NCI-H2107 treated with DMSO at 0.1 percent for 48 hours (cell line): Measurements from ENCODE around the gene ENPP4.
A peak's percentile ranks its signal among the peaks of the same experiment; 100 is the strongest.
"Not testable (repeated sequence)": the region's sequence is repeated elsewhere in the genome, so short reads cannot be mapped to it uniquely, and the experiment has no call there.

Source experiments
- DNase-seq: peaks from one replicate; lab custom pipeline; 2025; ENCODE audit not compliant: unreplicated experiment; lab: John Stamatoyannopoulos, UW

The ENPP4 gene

DNA sequence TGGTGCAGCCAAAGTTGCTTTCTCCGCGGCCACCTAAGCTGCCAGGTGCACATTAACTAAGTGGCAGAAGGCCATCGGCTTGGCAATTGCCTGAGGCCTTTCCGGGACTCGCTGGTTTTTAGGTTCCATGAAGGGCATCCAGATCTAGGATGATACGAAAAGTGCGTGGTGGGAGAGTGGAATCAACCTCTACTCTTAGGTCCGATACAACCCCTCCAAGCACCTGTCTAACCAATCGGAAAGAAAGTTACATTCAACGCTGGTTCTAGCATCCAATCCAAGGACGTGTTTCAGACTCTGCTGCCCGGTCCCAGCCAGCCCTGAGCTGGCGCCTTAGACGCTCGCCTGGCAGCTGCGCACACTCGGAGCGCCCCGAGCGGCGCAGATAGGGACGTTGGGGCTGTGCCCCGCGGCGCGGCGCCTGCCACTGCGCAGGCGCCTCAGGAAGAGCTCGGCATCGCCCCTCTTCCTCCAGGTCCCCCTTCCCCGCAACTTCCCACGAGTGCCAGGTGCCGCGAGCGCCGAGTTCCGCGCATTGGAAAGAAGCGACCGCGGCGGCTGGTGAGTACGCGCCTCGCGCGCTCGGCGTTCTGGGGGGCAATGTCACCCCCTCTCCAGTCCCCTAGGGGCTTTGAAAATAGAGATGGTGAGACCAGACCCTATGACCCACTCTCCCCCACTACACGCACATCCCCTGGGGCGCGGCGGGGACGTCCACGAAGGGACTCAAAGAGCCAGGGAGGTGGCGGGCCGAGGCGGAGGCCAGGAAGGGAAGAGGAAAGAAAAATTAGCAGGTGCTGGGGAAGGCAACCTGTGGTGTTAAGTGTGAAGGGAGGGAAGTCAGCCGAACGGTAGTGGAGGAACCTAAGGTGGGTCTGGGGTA is at the start of gene ENPP4:
ENPP4 (plus strand) TSS at position 361 of the 883 bp plus-strand sequence. CDS start 9,595 bp downstream, outside the sequence.
- peak; percentile 94 for DNase-seq

DNA sequence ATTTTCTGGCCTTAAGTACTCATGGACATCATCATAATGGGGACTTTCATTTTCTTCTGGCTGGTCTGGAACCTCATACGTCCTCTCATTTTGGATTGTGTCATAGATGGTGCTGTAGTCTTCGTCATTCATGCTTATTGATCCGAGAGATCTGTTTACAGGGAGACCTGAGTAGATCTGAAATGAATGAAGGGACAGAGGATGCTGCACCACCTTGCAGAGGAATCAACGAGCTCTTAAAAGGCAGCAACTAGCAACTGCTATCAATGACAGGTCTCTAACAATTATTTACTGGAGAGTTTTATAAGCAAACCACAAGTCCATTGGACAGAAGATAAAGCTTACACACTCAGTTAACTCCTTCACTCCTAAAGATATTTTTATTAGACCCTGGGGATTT is 49.7 kb upstream of the ENPP4 start:
- DNase-seq = no peak

DNA sequence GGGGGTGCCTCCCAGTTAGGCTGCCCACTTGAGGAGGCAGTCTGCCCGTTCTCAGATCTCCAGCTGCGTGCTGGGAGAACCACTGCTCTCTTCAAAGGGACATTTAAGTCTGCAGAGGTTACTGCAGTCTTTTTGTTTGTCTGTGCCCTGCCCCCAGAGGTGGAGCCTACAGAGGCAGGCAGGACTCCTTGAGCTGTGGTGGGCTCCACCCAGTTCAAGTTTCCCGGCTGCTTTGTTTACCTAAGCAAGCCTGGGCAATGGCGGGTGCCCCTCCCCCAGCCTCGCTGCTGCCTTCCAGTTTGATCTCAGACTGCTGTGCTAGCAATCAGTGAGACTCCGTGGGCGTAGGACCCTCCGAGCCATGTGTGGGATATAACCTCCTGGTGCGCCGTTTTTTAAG is 44.1 kb upstream of the ENPP4 start:
- DNase-seq = not testable (repeated sequence)

GRCh38 chr6:46090115-46091079 is 39.4 kb upstream of the ENPP4 start:
- DNase-seq = no peak

GRCh38 chr6:46091080-46091478 is 38.7 kb upstream of the ENPP4 start:
- DNase-seq = no peak

DNA sequence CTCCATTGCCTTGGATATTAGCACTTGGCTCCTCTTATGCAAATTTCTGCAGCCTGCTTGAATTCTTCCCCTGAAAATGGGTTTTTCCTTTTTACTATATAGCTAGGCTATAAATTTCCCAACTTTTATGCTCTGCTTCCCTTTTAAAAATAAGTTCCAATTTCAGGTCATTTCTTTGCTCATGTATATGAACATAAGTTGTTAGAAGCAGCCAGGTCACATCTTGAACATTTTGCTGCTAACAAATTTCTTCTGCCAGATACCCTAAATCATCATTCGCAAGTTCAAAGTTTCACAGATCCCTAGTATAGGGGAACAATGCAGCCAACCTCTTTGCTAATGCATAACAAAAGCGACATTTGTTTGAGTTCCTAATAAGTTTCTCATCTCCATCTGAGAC is 34.5 kb upstream of the ENPP4 start:
- no peak for DNase-seq

GRCh38 chr6:46097366-46097765 is 32.4 kb upstream of the ENPP4 start:
- DNase-seq = no peak

GRCh38 chr6:46098678-46099077 is 31.1 kb upstream of the ENPP4 start:
- DNase-seq = no peak

GRCh38 chr6:46099952-46100351 is 29.8 kb upstream of the ENPP4 start:
- no peak for DNase-seq

GRCh38 chr6:46102123-46102522 is 27.7 kb upstream of the ENPP4 start:
- DNase-seq = no peak

- DNase-seq = no peak
Measured at GRCh38 chr6:46103441-46104115, 26.2 kb upstream of the ENPP4 start.

DNA sequence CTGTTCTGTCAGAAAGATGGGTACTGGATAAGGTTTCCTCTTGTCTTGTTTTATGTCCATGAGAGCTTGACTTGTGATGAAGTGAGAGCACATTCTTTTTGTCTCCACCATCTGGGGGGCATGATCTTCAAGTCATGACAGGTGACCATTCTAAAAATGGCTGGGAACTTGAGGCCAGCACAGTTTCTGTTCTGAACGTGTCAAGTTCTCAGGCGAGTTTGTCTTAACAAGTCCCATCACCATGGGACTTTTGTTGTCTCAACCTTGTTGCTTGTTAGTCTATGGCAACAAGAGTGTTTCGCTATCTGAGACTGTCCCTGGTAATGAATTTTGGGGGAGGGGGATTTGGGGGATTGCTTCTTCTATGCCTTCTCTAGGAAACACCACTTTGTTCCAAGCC is 25.6 kb upstream of the ENPP4 start:
- no peak for DNase-seq

GRCh38 chr6:46105568-46105967 is 24.2 kb upstream of the ENPP4 start:
- no peak for DNase-seq

- peak; percentile 75 for DNase-seq
Measured at GRCh38 chr6:46113370-46113769, 16.4 kb upstream of the ENPP4 start.

GRCh38 chr6:46115634-46116033 is 14.2 kb upstream of the ENPP4 start:
- DNase-seq = no peak

DNA sequence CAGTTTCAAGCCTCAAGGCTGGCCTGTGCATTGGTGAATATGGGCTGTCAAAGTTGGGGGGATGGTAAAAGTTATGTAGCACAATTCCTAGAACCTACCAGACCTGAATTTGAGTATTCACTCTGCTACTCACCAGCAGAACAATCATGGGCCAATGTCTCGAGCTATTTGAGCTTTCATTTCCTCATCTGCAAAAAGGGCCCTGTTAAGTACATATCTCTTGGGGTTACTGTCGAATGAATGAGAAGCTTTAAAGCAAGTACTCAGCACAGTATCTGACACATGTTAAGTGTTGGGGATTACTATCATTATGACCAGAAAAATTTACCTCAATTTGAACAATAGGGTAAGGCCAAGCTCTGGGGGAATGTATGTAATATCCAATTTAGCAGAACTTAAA is 13.5 kb upstream of the ENPP4 start:
- DNase-seq = no peak

- no peak for DNase-seq
Measured at GRCh38 chr6:46118157-46118556, 11.6 kb upstream of the ENPP4 start.

GRCh38 chr6:46118836-46119235 is 11.0 kb upstream of the ENPP4 start:
- no peak for DNase-seq

- DNase-seq = not testable (repeated sequence)
Measured at GRCh38 chr6:46119679-46120078, 10.1 kb upstream of the ENPP4 start.

GRCh38 chr6:46128476-46128875 is 1.3 kb upstream of the ENPP4 start:
- DNase-seq = no peak

DNA sequence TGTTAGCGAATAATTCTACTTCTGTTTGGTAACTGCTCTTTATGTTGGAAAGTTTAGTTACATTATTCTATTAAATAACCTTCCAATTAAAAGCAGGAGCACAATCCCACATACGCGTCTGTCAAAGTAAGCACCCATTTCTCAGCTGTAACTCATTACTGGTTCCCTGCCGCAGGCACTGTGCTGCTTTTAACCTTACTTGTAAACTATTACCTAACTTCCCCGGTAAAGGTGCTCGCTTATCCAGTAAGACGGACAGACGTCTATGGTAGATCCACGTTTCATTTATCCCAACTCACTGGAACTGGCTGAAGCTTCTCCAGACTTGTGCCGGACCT is 529 bp upstream of the ENPP4 start:
- no peak for DNase-seq
